Measurements from ENCODE around the gene ASB6. TPM values are rescaled to one million over a fixed set of nuclear protein-coding genes. Genes with fewer than 3 reads are reported as not detected.

The ASB6 gene
- total and polyA plus RNA-seq, 4 donors: 3.4 to 8.4 (median 6.2) TPM

DNA sequence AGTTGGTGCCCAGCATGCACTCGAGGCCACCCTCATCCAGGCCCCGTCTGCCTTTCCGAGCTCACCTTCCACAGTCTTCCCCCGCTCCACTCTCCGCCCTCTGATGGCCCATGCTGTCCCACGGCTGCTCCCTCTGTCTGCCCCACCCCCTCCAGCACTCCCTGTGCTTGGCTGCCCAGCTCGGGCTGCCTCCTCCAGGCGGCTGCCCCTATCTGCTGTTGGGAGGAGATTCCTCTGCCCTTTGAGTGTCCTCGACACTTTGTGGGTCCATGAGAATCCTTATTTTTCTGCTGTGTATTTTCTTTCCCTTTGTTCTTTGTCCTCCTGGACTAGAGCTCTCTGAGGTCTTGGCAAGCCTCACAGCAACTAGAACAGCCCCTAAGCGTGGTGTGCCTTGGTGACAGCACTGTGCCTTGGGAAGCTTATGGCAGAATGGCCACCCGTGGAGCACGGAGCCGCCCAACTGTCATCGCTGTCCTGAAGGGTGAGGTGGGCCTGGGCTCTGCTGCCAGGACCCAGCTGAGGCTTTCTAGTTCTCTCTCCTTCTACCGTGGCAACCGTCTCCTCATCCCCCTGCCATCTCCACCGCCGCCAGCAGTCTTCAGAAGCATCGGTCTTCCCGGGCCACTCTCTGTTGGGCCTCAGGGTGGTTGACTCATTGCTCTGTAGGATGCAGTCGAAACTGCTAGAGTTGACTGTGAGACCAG, 10.8 kb downstream of the ASB6 start:
- H3K9ac ChIP-seq (ENCODE audit: low read depth in 1 of 2, low read length in 2 of 2): no peak overlapping the region
- H3K27ac ChIP-seq (ENCODE audit: low read depth in 1 of 2, low read length in 2 of 2): no peak overlapping the region

DNA sequence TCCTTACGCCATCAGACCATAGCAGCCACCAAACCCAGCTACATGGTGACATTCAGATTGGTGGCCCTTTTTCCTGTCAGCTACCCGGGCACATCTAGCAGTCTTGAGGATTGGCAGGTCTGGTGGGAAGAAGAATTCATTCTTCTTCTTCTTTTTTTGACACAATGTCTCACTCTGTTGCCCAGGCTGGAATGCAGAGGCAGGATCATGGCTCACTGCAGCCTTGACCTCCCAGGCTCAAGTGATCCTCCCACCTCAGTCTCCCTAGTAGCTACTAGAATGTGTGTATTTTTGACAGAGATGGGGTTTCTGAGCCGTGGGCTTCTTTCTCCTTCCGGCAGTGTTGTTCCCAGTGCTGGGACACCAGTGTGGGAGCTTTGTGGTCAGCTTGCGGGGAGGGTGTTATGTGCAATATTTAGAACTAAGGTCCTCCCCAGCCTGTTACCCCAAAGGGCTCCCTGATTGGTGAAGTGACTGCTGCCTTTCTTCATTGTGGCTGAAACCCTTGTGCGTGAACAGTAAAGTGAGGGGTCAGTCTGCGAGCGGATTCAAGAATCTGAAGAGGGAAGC, 12.6 kb downstream of the ASB6 start:
- no peak for DNase-seq (ENCODE audit: low spot score)
- Histone ChIP-seq H3K27me3 (ENCODE audit: control insufficient read depth in 4 of 4, insufficient read depth in 4 of 4, low read length in 3 of 4) (no peaks in the 10 kb centered on the region), H3K4me3 (ENCODE audit: low read depth in 1 of 3, low read length in 3 of 3) (no peak overlapping the region), H3K27ac (ENCODE audit: low read depth in 1 of 2, low read length in 2 of 2) (no peak overlapping the region), H3K36me3 (ENCODE audit: control insufficient read depth in 4 of 4, insufficient read depth in 3 of 4, low read depth in 1 of 4, low read length in 3 of 4) (peaks cover 2 to 22% (median 13%) of the 10 kb centered on the region in 4 donors), H3K4me1 (ENCODE audit: control insufficient read depth in 4 of 4, insufficient read depth in 4 of 4, low read length in 3 of 4) (peaks cover 6 to 44% (median 35%) of the 10 kb centered on the region in 4 donors), H3K9ac (ENCODE audit: low read depth in 1 of 2, low read length in 2 of 2) (no peak overlapping the region), H3K9me3 (ENCODE audit: control insufficient read depth in 4 of 4, low read length in 3 of 4) (no peaks in the 10 kb centered on the region)
- 87% methylated on average over 8 of the region's 8 CpGs for WGBS
- TF ChIP-seq, protein P1, sequence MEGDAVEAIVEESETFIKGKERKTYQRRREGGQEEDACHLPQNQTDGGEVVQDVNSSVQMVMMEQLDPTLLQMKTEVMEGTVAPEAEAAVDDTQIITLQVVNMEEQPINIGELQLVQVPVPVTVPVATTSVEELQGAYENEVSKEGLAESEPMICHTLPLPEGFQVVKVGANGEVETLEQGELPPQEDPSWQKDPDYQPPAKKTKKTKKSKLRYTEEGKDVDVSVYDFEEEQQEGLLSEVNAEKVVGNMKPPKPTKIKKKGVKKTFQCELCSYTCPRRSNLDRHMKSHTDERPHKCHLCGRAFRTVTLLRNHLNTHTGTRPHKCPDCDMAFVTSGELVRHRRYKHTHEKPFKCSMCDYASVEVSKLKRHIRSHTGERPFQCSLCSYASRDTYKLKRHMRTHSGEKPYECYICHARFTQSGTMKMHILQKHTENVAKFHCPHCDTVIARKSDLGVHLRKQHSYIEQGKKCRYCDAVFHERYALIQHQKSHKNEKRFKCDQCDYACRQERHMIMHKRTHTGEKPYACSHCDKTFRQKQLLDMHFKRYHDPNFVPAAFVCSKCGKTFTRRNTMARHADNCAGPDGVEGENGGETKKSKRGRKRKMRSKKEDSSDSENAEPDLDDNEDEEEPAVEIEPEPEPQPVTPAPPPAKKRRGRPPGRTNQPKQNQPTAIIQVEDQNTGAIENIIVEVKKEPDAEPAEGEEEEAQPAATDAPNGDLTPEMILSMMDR (IDR thresholded peaks at IDR 0.05; ENCODE audit: low read depth, low read length, missing input control): no peak
- TF ChIP-seq RAD21 (IDR thresholded peaks at IDR 0.05): no peak
- TF ChIP-seq YY1 (IDR thresholded peaks at IDR 0.05): no peak
- TF ChIP-seq SP1 (IDR thresholded peaks at IDR 0.05): no peak
- no peak for TF ChIP-seq GABPA (IDR thresholded peaks at IDR 0.05 in 1 of 2, conservative IDR thresholded peaks at IDR 0.05 in 1 of 2)
- TF ChIP-seq HNF4G (IDR thresholded peaks at IDR 0.05): no peak
- no peak for TF ChIP-seq TAF1 (conservative IDR thresholded peaks at IDR 0.05)
- no peak for TF ChIP-seq NR2F2 (IDR thresholded peaks at IDR 0.05)
- TF ChIP-seq, protein P2, sequence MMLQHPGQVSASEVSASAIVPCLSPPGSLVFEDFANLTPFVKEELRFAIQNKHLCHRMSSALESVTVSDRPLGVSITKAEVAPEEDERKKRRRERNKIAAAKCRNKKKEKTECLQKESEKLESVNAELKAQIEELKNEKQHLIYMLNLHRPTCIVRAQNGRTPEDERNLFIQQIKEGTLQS (IDR thresholded peaks at IDR 0.05): no peak
- TF ChIP-seq HNF4A (conservative IDR thresholded peaks at IDR 0.05): no peak

More for the DNA sequence above, 10.8 kb downstream of the ASB6 start:
- no peak overlapping the region for H3K4me3 ChIP-seq (ENCODE audit: low read depth in 1 of 3, low read length in 3 of 3)
- DNase-seq (ENCODE audit: low spot score): no peak
- no peaks in the 10 kb centered on the region for H3K27me3 ChIP-seq (ENCODE audit: control insufficient read depth in 4 of 4, insufficient read depth in 4 of 4, low read length in 3 of 4)
- 84% methylated on average over 21 of the region's 21 CpGs for WGBS
- H3K9me3 ChIP-seq (ENCODE audit: control insufficient read depth in 4 of 4, low read length in 3 of 4): no peaks in the 10 kb centered on the region
- H3K36me3 ChIP-seq (ENCODE audit: control insufficient read depth in 4 of 4, insufficient read depth in 3 of 4, low read depth in 1 of 4, low read length in 3 of 4): peaks cover 4 to 38% (median 27%) of the 10 kb centered on the region in 4 donors
- peaks cover 6 to 38% (median 30%) of the 10 kb centered on the region in 4 donors for H3K4me1 ChIP-seq (ENCODE audit: control insufficient read depth in 4 of 4, insufficient read depth in 4 of 4, low read length in 3 of 4)
- TF ChIP-seq JUND (IDR thresholded peaks at IDR 0.05) (no peak), RXRA (IDR thresholded peaks at IDR 0.05) (no peak), HNF4A (conservative IDR thresholded peaks at IDR 0.05) (no peak), HNF4G (IDR thresholded peaks at IDR 0.05) (no peak), NR2F2 (IDR thresholded peaks at IDR 0.05) (no peak), SP1 (IDR thresholded peaks at IDR 0.05) (no peak), EGR1 (IDR thresholded peaks at IDR 0.05; ENCODE audit: low read depth in 2 of 2) (no peak), TAF1 (conservative IDR thresholded peaks at IDR 0.05) (no peak), RAD21 (IDR thresholded peaks at IDR 0.05) (no peak), FOXA1 (IDR thresholded peaks at IDR 0.05) (no peak), YY1 (IDR thresholded peaks at IDR 0.05) (no peak), FOXA2 (IDR thresholded peaks at IDR 0.05) (no peak)
- TF ChIP-seq, protein P1 (IDR thresholded peaks at IDR 0.05; ENCODE audit: low read depth, low read length, missing input control): no peak
- TF ChIP-seq, protein P3, sequence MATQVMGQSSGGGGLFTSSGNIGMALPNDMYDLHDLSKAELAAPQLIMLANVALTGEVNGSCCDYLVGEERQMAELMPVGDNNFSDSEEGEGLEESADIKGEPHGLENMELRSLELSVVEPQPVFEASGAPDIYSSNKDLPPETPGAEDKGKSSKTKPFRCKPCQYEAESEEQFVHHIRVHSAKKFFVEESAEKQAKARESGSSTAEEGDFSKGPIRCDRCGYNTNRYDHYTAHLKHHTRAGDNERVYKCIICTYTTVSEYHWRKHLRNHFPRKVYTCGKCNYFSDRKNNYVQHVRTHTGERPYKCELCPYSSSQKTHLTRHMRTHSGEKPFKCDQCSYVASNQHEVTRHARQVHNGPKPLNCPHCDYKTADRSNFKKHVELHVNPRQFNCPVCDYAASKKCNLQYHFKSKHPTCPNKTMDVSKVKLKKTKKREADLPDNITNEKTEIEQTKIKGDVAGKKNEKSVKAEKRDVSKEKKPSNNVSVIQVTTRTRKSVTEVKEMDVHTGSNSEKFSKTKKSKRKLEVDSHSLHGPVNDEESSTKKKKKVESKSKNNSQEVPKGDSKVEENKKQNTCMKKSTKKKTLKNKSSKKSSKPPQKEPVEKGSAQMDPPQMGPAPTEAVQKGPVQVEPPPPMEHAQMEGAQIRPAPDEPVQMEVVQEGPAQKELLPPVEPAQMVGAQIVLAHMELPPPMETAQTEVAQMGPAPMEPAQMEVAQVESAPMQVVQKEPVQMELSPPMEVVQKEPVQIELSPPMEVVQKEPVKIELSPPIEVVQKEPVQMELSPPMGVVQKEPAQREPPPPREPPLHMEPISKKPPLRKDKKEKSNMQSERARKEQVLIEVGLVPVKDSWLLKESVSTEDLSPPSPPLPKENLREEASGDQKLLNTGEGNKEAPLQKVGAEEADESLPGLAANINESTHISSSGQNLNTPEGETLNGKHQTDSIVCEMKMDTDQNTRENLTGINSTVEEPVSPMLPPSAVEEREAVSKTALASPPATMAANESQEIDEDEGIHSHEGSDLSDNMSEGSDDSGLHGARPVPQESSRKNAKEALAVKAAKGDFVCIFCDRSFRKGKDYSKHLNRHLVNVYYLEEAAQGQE (IDR thresholded peaks at IDR 0.05): no peak
- TF ChIP-seq, protein P4, sequence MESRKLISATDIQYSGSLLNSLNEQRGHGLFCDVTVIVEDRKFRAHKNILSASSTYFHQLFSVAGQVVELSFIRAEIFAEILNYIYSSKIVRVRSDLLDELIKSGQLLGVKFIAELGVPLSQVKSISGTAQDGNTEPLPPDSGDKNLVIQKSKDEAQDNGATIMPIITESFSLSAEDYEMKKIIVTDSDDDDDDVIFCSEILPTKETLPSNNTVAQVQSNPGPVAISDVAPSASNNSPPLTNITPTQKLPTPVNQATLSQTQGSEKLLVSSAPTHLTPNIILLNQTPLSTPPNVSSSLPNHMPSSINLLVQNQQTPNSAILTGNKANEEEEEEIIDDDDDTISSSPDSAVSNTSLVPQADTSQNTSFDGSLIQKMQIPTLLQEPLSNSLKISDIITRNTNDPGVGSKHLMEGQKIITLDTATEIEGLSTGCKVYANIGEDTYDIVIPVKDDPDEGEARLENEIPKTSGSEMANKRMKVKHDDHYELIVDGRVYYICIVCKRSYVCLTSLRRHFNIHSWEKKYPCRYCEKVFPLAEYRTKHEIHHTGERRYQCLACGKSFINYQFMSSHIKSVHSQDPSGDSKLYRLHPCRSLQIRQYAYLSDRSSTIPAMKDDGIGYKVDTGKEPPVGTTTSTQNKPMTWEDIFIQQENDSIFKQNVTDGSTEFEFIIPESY (IDR thresholded peaks at IDR 0.05): no peak

Data from liver (tissue), 9 donors.